ENCODE data around the gene WNT8B. TPM values are rescaled to one million over a fixed set of nuclear protein-coding genes. Genes with fewer than 3 reads are reported as not detected.

WNT8B gene
- total RNA-seq, 4 donors from 2014 or later: 0.28 TPM; not detected in 3

DNA sequence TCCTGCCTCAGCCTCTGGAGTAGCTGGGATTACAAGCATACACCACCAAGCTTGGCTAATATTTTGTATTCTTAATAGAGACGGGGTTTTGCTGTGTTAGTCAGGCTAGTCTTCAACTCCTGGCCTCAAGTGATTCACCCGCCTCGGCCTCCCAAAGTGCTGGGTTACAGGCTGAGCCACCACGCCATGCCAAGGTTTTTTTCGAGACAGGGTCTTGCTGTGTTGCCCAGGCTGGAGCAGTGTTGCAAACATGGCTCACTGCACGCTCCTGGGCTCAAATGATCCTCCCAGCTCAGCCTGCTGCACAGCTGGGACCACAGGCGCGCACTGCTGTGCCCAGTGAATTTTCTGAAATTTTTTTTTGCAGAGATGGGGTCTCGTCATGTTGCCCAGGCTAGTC, 60.1 kb downstream of the WNT8B start:
- no peaks in the 10 kb centered on the region for H3K4me1 ChIP-seq
- H3K36me3 ChIP-seq: no peaks in the 10 kb centered on the region
- no peak for DNase-seq
- no peak overlapping the region for H3K27ac ChIP-seq
- no peaks in the 10 kb centered on the region for H3K9me3 ChIP-seq
- no peaks in the 10 kb centered on the region for H3K27me3 ChIP-seq
- H3K4me3 ChIP-seq: no peak overlapping the region
- intact Hi-C loops (cut with DNase I; ENCODE audit: low total_unique reads): no loop called here
- no peak for TF ChIP-seq POLR2A (IDR thresholded peaks at IDR 0.05)
- TF ChIP-seq, protein P1, sequence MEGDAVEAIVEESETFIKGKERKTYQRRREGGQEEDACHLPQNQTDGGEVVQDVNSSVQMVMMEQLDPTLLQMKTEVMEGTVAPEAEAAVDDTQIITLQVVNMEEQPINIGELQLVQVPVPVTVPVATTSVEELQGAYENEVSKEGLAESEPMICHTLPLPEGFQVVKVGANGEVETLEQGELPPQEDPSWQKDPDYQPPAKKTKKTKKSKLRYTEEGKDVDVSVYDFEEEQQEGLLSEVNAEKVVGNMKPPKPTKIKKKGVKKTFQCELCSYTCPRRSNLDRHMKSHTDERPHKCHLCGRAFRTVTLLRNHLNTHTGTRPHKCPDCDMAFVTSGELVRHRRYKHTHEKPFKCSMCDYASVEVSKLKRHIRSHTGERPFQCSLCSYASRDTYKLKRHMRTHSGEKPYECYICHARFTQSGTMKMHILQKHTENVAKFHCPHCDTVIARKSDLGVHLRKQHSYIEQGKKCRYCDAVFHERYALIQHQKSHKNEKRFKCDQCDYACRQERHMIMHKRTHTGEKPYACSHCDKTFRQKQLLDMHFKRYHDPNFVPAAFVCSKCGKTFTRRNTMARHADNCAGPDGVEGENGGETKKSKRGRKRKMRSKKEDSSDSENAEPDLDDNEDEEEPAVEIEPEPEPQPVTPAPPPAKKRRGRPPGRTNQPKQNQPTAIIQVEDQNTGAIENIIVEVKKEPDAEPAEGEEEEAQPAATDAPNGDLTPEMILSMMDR (IDR thresholded peaks at IDR 0.05): no peak

GRCh38 chr10:100524206-100524605, 61.4 kb downstream of the WNT8B start:
- no peak overlapping the region for H3K4me3 ChIP-seq
- no peaks in the 10 kb centered on the region for H3K36me3 ChIP-seq
- intact Hi-C loops (cut with DNase I; ENCODE audit: low total_unique reads): no loop called here
- no peaks in the 10 kb centered on the region for H3K4me1 ChIP-seq
- no peak for TF ChIP-seq POLR2A (IDR thresholded peaks at IDR 0.05)
- TF ChIP-seq, protein P1 (IDR thresholded peaks at IDR 0.05): no peak
- no peak overlapping the region for H3K27ac ChIP-seq
- no peaks in the 10 kb centered on the region for H3K27me3 ChIP-seq
- DNase-seq: no peak
- no peaks in the 10 kb centered on the region for H3K9me3 ChIP-seq

DNA sequence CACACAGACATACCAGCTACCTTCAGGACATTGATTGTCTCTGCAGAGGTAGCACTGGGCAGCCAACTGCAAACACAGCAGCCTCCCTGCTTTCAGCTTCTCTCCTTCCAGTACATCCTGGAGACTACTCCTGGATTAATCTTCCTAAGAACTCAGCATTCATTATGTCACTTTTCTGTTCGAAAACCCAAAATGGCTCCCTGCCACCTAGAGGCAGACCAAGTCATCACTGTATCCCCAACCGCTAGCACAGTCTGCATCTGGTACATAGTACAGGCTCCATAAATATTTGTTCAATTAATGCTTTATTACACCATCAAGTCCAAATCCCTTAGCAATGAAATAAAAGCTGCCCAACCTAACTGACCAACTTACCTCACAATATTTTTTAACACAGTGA, 61.8 kb downstream of the WNT8B start:
- intact Hi-C loops (cut with DNase I; ENCODE audit: low total_unique reads): no loop called here
- Histone ChIP-seq H3K27me3 (no peaks in the 10 kb centered on the region), H3K4me1 (no peaks in the 10 kb centered on the region), H3K27ac (no peak overlapping the region), H3K9me3 (no peaks in the 10 kb centered on the region), H3K36me3 (no peaks in the 10 kb centered on the region), H3K4me3 (no peak overlapping the region)
- TF ChIP-seq POLR2A (IDR thresholded peaks at IDR 0.05): no peak
- TF ChIP-seq, protein P1 (IDR thresholded peaks at IDR 0.05): no peak
- DNase-seq: no peak

- DNase-seq: no peak
- intact Hi-C loops (cut with DNase I; ENCODE audit: low total_unique reads): no loop called here
- no peaks in the 10 kb centered on the region for H3K27me3 ChIP-seq
- peak overlapping the region; percentile 88 to 96 for H3K4me3 ChIP-seq
- H3K27ac ChIP-seq: peak overlapping the region; percentile 81 to 88
- H3K36me3 ChIP-seq: no peaks in the 10 kb centered on the region
- TF ChIP-seq, protein P1 (IDR thresholded peaks at IDR 0.05): no peak
- TF ChIP-seq POLR2A (IDR thresholded peaks at IDR 0.05): no peak
- no peaks in the 10 kb centered on the region for H3K9me3 ChIP-seq
- H3K4me1 ChIP-seq: no peaks in the 10 kb centered on the region
Observed at GRCh38 chr10:100528123-100528886, 65.5 kb downstream of the WNT8B start.

GRCh38 chr10:100528921-100529474, 66.2 kb downstream of the WNT8B start:
- no peak for TF ChIP-seq POLR2A (IDR thresholded peaks at IDR 0.05)
- TF ChIP-seq, protein P1 (IDR thresholded peaks at IDR 0.05): no peak
- no peak for DNase-seq
- no peaks in the 10 kb centered on the region for H3K36me3 ChIP-seq
- H3K27me3 ChIP-seq: no peaks in the 10 kb centered on the region
- no peaks in the 10 kb centered on the region for H3K4me1 ChIP-seq
- H3K9me3 ChIP-seq: no peaks in the 10 kb centered on the region
- intact Hi-C loops (cut with DNase I; ENCODE audit: low total_unique reads): no loop called here
- H3K4me3 ChIP-seq: peak overlapping the region; percentile 88 to 96
- H3K27ac ChIP-seq: peak overlapping the region; percentile 81 to 88

Data from uterus (tissue), 4 donors.